H9 (cell line): ENCODE data around the gene FBN1. TPM values are rescaled to one million over a fixed set of nuclear protein-coding genes. Genes with fewer than 3 reads are reported as not detected.

ENCODE experiments used
- DNase-seq: peaks from one replicate; pipeline ENCODE4 v3.0.0-alpha.2; 2017
- H2AFZ ChIP-seq: one replicate; pipeline ENCODE4 v1.6.1; 2013; ENCODE audit warnings: mild to moderate bottlenecking, low read length, control low read depth, moderate library complexity
- H2AK5ac ChIP-seq: 2 replicates; pipeline ENCODE4 v1.6.1; 2013; ENCODE audit warnings: low read length, control low read depth, mixed read lengths; ENCODE audit not compliant: insufficient read length
- H2BK120ac ChIP-seq: one replicate; pipeline ENCODE4 v1.6.1; 2013; ENCODE audit warnings: low read depth, mild to moderate bottlenecking, low read length, control low read depth, inconsistent platforms; ENCODE audit not compliant: poor library complexity, severe bottlenecking
- H2BK12ac ChIP-seq: 2 replicates; pipeline ENCODE4 v1.6.1; 2013; ENCODE audit warnings: low read length, control low read depth, mixed read lengths, low read depth; ENCODE audit not compliant: insufficient read length
- H2BK15ac ChIP-seq: 2 replicates; pipeline ENCODE4 v1.6.1; 2013; ENCODE audit warnings: low read depth, low read length, control low read depth
- H2BK20ac ChIP-seq: one replicate; pipeline ENCODE4 v1.6.1; 2013; ENCODE audit warnings: low read depth, mild to moderate bottlenecking, low read length, control low read depth, inconsistent platforms; ENCODE audit not compliant: poor library complexity, severe bottlenecking
- H2BK5ac ChIP-seq: 2 replicates; pipeline ENCODE4 v1.6.1; 2013; ENCODE audit warnings: low read length, control low read depth, mixed read lengths; ENCODE audit not compliant: insufficient read length
- H3K14ac ChIP-seq: 2 replicates; pipeline ENCODE4 v1.6.1; 2013; ENCODE audit warnings: low read length, control low read depth; ENCODE audit not compliant: insufficient read depth
- H3K18ac ChIP-seq: 2 replicates; pipeline ENCODE4 v1.6.1; 2013; ENCODE audit warnings: low read depth, mild to moderate bottlenecking, mixed read lengths, low read length, control low read depth; ENCODE audit not compliant: insufficient read length
- H3K23ac ChIP-seq: 2 replicates; pipeline ENCODE4 v1.6.1; 2013; ENCODE audit warnings: low read length, control low read depth, mixed read lengths, low read depth; ENCODE audit not compliant: insufficient read length
- H3K23me2 ChIP-seq: 2 replicates; pipeline ENCODE4 v1.6.1; 2013; ENCODE audit warnings: low read depth, mild to moderate bottlenecking, mixed read lengths, low read length, control low read depth; ENCODE audit not compliant: insufficient read length, poor library complexity, severe bottlenecking
- H3K27ac ChIP-seq: 2 replicates; pipeline ENCODE4 v1.5.1; 2013; ENCODE audit warnings: low read length, control low read depth, mixed read lengths, low read depth; ENCODE audit not compliant: insufficient read length
- H3K27me3 ChIP-seq: 2 replicates; pipeline ENCODE4 v1.6.1; 2013; ENCODE audit warnings: low read length, control low read depth, inconsistent platforms; ENCODE audit not compliant: insufficient read depth
- H3K4ac ChIP-seq: 2 replicates; pipeline ENCODE4 v1.6.1; 2013; ENCODE audit warnings: low read depth, mild to moderate bottlenecking, control low read depth, inconsistent platforms, low read length, moderate library complexity
- H3K4me1 ChIP-seq: 2 replicates; pipeline ENCODE4 v1.6.1; 2013; ENCODE audit warnings: low read length, control low read depth, inconsistent platforms; ENCODE audit not compliant: insufficient read depth
- H3K4me2 ChIP-seq: 2 replicates; pipeline ENCODE4 v1.6.1; 2013; ENCODE audit warnings: low read length, control low read depth, mixed read lengths; ENCODE audit not compliant: insufficient read length, insufficient read depth
- H3K56ac ChIP-seq: 2 replicates; pipeline ENCODE4 v1.6.1; 2013; ENCODE audit warnings: low read depth, mild to moderate bottlenecking, mixed read lengths, low read length, control low read depth; ENCODE audit not compliant: insufficient read length
- H3K79me1 ChIP-seq: 2 replicates; pipeline ENCODE4 v1.6.1; 2013; ENCODE audit warnings: low read depth, mild to moderate bottlenecking, moderate library complexity, low read length, control low read depth, inconsistent platforms; ENCODE audit not compliant: insufficient read depth, poor library complexity, severe bottlenecking
- H3K79me2 ChIP-seq: 2 replicates; pipeline ENCODE4 v1.6.1; 2013; ENCODE audit warnings: low read length, control low read depth, inconsistent platforms; ENCODE audit not compliant: insufficient read depth
- H3K9ac ChIP-seq: 2 replicates; pipeline ENCODE4 v1.6.1; 2013; ENCODE audit warnings: low read length, control low read depth, mixed read lengths; ENCODE audit not compliant: insufficient read length; ENCODE audit errors: extremely low read depth
- H3K9me3 ChIP-seq: one replicate; pipeline ENCODE4 v1.6.1; 2013; ENCODE audit warnings: low read depth, low read length, inconsistent platforms; ENCODE audit not compliant: control insufficient read depth
- H3T11ph ChIP-seq: one replicate; pipeline ENCODE4 v1.6.1; 2013; ENCODE audit warnings: mild to moderate bottlenecking, low read length, control low read depth, inconsistent platforms
- H4K20me1 ChIP-seq: one replicate; pipeline ENCODE4 v1.6.1; 2013; ENCODE audit not compliant: control insufficient read depth, insufficient read length, insufficient read depth
- H4K5ac ChIP-seq: 2 replicates; pipeline ENCODE4 v1.6.1; 2013; ENCODE audit warnings: low read depth, mild to moderate bottlenecking, mixed read lengths, low read length, control low read depth; ENCODE audit not compliant: insufficient read length
- H4K8ac ChIP-seq: replicated peaks from 2 replicates; pipeline ENCODE4 v1.6.1; 2013; ENCODE audit warnings: low read length, control low read depth, mixed read lengths, low read depth; ENCODE audit not compliant: insufficient read length
- H4K91ac ChIP-seq: 2 replicates; pipeline ENCODE4 v1.6.1; 2013; ENCODE audit warnings: low read depth, mild to moderate bottlenecking, moderate library complexity, mixed read lengths, low read length, control low read depth; ENCODE audit not compliant: insufficient read length
- H3K27ac Mint-ChIP-seq, 3 experiments: 2 replicates in 2 of 3; 3 replicates in 1 of 3; pipeline ENCODE4 v1.8.0; 2020 to 2021; ENCODE audit warnings: mixed read lengths in 3 of 3, mild to moderate bottlenecking in 1 of 3, moderate library complexity in 1 of 3
- H3K27me3 Mint-ChIP-seq: 2 replicates; pipeline ENCODE4 v1.8.0; 2021; ENCODE audit warnings: low read depth, mild to moderate bottlenecking, moderate library complexity, mixed read lengths
- H3K36me3 Mint-ChIP-seq, 3 experiments: 2 replicates in 2 of 3; 3 replicates in 1 of 3; pipeline ENCODE4 v1.8.0; 2020 to 2021; ENCODE audit warnings: low read depth in 3 of 3, mixed read lengths in 3 of 3; ENCODE audit not compliant: insufficient read depth in 1 of 3
- H3K4me1 Mint-ChIP-seq, 2 experiments: 2 replicates each; pipeline ENCODE4 v1.8.0; 2020; ENCODE audit warnings: mixed read lengths in 2 of 2
- H3K4me3 Mint-ChIP-seq, 2 experiments: 2 replicates in 1 of 2; 3 replicates in 1 of 2; pipeline ENCODE4 v1.8.0; 2020 to 2021; ENCODE audit warnings: mild to moderate bottlenecking in 2 of 2, mixed read lengths in 2 of 2, moderate library complexity in 1 of 2
- H3K9me3 Mint-ChIP-seq, 2 experiments: 2 replicates in 1 of 2; 3 replicates in 1 of 2; pipeline ENCODE4 v1.8.0; 2020; ENCODE audit warnings: mild to moderate bottlenecking in 2 of 2, mixed read lengths in 2 of 2, moderate library complexity in 1 of 2
- CTCF ChIP-seq: fragments of 200-600 bp; sonication (generic); conservative IDR thresholded peaks from 3 replicates; pipeline ENCODE4 v1.8.0; 2021; ENCODE audit warnings: antibody characterized with exemption, mild to moderate bottlenecking
- WGBS: extraction: QIAGEN DNeasy Blood & Tissue Kit; methylation state at CpG from one replicate; pipeline ENCODE4 v1.1.7; 2013; ENCODE audit warnings: missing lambda C conversion rate, low lambda C conversion rate, mixed read lengths; ENCODE audit not compliant: insufficient read length; ENCODE audit errors: extremely low coverage; 5-methylcytosine and 5-hydroxymethylcytosine counted together
- total RNA-seq: library from RNA; stranded (reverse); gene quantifications from 2 replicates; pipeline ENCODE4 v1.2.1, GENCODE V29; 2021

The FBN1 gene
- total RNA-seq, 1 experiment from 2014 or later, result 3.6 TPM

DNA sequence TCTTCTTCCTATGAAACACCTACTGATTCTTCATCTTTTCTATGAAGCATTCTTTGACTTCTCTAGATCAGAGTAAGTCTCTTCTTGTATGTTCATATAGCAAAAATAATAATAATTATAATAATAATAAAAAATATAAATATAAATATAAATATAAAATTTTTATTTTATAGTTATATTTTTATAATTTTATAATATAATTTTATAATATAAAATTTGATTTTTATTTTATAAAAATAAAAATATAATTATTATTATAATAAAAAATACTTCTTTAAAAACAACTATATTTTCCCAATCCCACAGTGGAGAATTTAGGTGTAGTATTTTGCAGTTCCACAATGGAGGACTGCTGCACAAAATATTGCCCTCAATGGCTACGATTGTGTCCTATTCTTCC, 279.9 kb downstream of the FBN1 start:
- no CpG with 5 or more reads among the region's 1 CpG for WGBS
- Histone ChIP-seq H3T11ph (no peak overlapping the region), H2BK12ac (no peak overlapping the region), H2BK20ac (no peak overlapping the region), H3K27me3 (no peaks in the 10 kb centered on the region; the same call in 1 of the 2 replicates), H3K9ac (no peak overlapping the region), H2AFZ (no peak overlapping the region), H3K27ac (no peak overlapping the region), H3K4ac (no peak overlapping the region), H3K79me2 (no peaks in the 10 kb centered on the region), H2BK15ac (no peak overlapping the region), H4K91ac (no peak overlapping the region), H2BK120ac (no peak overlapping the region), H3K18ac (no peak overlapping the region), H3K56ac (no peak overlapping the region), H4K8ac (no peak overlapping the region), H4K20me1 (no peaks in the 10 kb centered on the region), H4K5ac (no peak overlapping the region), H2AK5ac (no peak overlapping the region), H3K4me1 (no peaks in the 10 kb centered on the region), H3K4me2 (no peak overlapping the region), H3K14ac (no peak overlapping the region), H3K23ac (no peak overlapping the region), H2BK5ac (no peak overlapping the region), H3K23me2 (no peaks in the 10 kb centered on the region), H3K9me3 (no peaks in the 10 kb centered on the region), H3K79me1 (no peaks in the 10 kb centered on the region)
- no peak for DNase-seq
- H3K27ac Mint-ChIP-seq, result no peak overlapping the region
- no peaks in the 10 kb centered on the region for H3K27me3 Mint-ChIP-seq
- no peak overlapping the region for H3K4me3 Mint-ChIP-seq
- H3K4me1 Mint-ChIP-seq, result no peaks in the 10 kb centered on the region
- peaks cover 6% of the 10 kb centered on the region in 2 experiments; a peak in 4 of 5 replicates for H3K9me3 Mint-ChIP-seq
- H3K36me3 Mint-ChIP-seq, result peaks cover 0 to 5% (median 0%) of the 10 kb centered on the region in 3 experiments; a peak in 1 of 7 replicates
- TF ChIP-seq CTCF, result no peak
